ENCODE measurements around the gene FCHSD2. TPM values are rescaled to one million over a fixed set of nuclear protein-coding genes. Genes with fewer than 3 reads are reported as not detected.
"Not testable (repeated sequence)": the region's sequence is repeated elsewhere in the genome, so short reads cannot be mapped to it uniquely, and the experiment has no call there.

Gene FCHSD2
- total and polyA plus RNA-seq, 9 donors: 18.6 to 68.5 (median 53.8) TPM

GRCh38 chr11:73074319-73074718, 67.8 kb downstream of the FCHSD2 start:
- H3K27me3 ChIP-seq: no peaks in the 10 kb centered on the region
- TF ChIP-seq EP300 (IDR thresholded peaks at IDR 0.05) (no peak), CTCF (IDR thresholded peaks at IDR 0.05) (no peak)
- no peaks in the 10 kb centered on the region for H3K4me1 ChIP-seq (ENCODE audit: insufficient read depth)
- 81 to 87% (median 81%) methylated on average over 1 of the region's 1 CpG for WGBS, 3 donors
- intact Hi-C loops (cut with DNase I): no loop called here
- no peaks in the 10 kb centered on the region for H3K9me3 ChIP-seq
- H3K4me3 ChIP-seq: no peak overlapping the region
- no peak overlapping the region for H3K27ac ChIP-seq
- no peaks in the 10 kb centered on the region for H3K36me3 ChIP-seq
- no peak for DNase-seq

GRCh38 chr11:73072935-73073481, 69.1 kb downstream of the FCHSD2 start:
- no peaks in the 10 kb centered on the region for H3K36me3 ChIP-seq
- peak overlapping the region in 1 of 2 donors; percentile 28 for H3K27ac ChIP-seq
- no peaks in the 10 kb centered on the region for H3K4me1 ChIP-seq (ENCODE audit: insufficient read depth)
- no peaks in the 10 kb centered on the region for H3K27me3 ChIP-seq
- H3K4me3 ChIP-seq: no peak overlapping the region
- TF ChIP-seq CTCF (IDR thresholded peaks at IDR 0.05) (no peak), EP300 (IDR thresholded peaks at IDR 0.05) (no peak)
- H3K9me3 ChIP-seq: no peaks in the 10 kb centered on the region
- intact Hi-C loops (cut with DNase I): no loop called here
- DNase-seq: no peak
- WGBS, 3 donors: 4 to 8% (median 5%) methylated on average over 2 of the region's 2 CpGs

GRCh38 chr11:73070653-73071052, 71.5 kb downstream of the FCHSD2 start:
- no peak overlapping the region for H3K4me3 ChIP-seq
- no peaks in the 10 kb centered on the region for H3K9me3 ChIP-seq
- no peaks in the 10 kb centered on the region for H3K27me3 ChIP-seq
- TF ChIP-seq EP300 (IDR thresholded peaks at IDR 0.05): no peak
- TF ChIP-seq POLR2A (IDR thresholded peaks at IDR 0.05): no peak
- TF ChIP-seq CTCF (IDR thresholded peaks at IDR 0.05): no peak
- H3K36me3 ChIP-seq: no peaks in the 10 kb centered on the region
- 95 to 98% (median 95%) methylated on average over 3 of the region's 3 CpGs for WGBS, 3 donors
- DNase-seq: no peak
- intact Hi-C loops (cut with DNase I): no loop called here
- H3K27ac ChIP-seq: no peak overlapping the region
- no peaks in the 10 kb centered on the region for H3K4me1 ChIP-seq (ENCODE audit: insufficient read depth)

- DNase-seq; H3K27me3 ChIP-seq; H3K36me3 ChIP-seq; H3K4me3 ChIP-seq; H3K27ac ChIP-seq; H3K4me1 ChIP-seq (ENCODE audit: insufficient read depth); H3K9me3 ChIP-seq; intact Hi-C loops (cut with DNase I): not testable (repeated sequence)
- WGBS, 3 donors: 94 to 97% (median 94%) methylated on average over 3 of the region's 3 CpGs
These were observed 80.2 kb downstream of the FCHSD2 start for GRCh38 chr11:73061857-73062424.

- 84 to 89% (median 87%) methylated on average over 10 of the region's 10 CpGs for WGBS, 3 donors
- H3K27me3 ChIP-seq; H3K4me3 ChIP-seq; intact Hi-C loops (cut with DNase I); DNase-seq; H3K4me1 ChIP-seq (ENCODE audit: insufficient read depth); H3K9me3 ChIP-seq; H3K36me3 ChIP-seq; H3K27ac ChIP-seq: not testable (repeated sequence)
These were observed 80.7 kb downstream of the FCHSD2 start for GRCh38 chr11:73061434-73061833.
